H1 (cell line): ENCODE results near the gene RASSF4. TPM values are rescaled to one million over a fixed set of nuclear protein-coding genes. Genes with fewer than 3 reads are reported as not detected.

Experiments
- SIN3A ChIP-seq, 2 experiments: IDR thresholded peaks in 1 of 2; conservative IDR thresholded peaks in 1 of 2; 2 replicates each; pipeline ENCODE4 v1.6.1; 2011 to 2012; ENCODE audit warnings: low read length in 2 of 2, improper control_type of control experiment in 1 of 2, low read depth in 1 of 2, mild to moderate bottlenecking in 1 of 2
- YY1 ChIP-seq: IDR thresholded peaks from 2 replicates; pipeline ENCODE4 v1.6.1; 2011; ENCODE audit warnings: low read depth, mild to moderate bottlenecking, low read length
- polyA plus RNA-seq, 7 experiments: library from polyadenylated mRNA; depleted of rRNA in 3 of 7; stranded (reverse) in 5 of 7; unstranded in 2 of 7; fragments of >200 nt in 5 of 7; fragments of 200-250 nt in 2 of 7; gene quantifications; 1 replicate in 5 of 7; 2 replicates in 1 of 7; 4 replicates in 1 of 7; pipeline versions ENCODE4 v1.2.1 to v1.2.3, GENCODE V29; 2011 to 2013; ENCODE audit warnings: missing spikeins in 2 of 7, mixed read lengths in 2 of 7
- total RNA-seq: library from RNA; stranded (reverse); fragmentation: NEBNext Ultra II Directional; extraction: Animal tissue kit (Norgen Biotek cat#: 25700); gene quantifications from 2 replicates; pipeline ENCODE4 v1.2.1, GENCODE V29; 2021
- TF ChIP-seq, protein P1 (sequence below): IDR thresholded peaks from 2 replicates; pipeline ENCODE4 v1.6.1; 2012; ENCODE audit warnings: low read length, inconsistent platforms

RASSF4 gene
- total and polyA plus RNA-seq, 2 of the 8 experiments (the other 6 are each of a cell fraction or from before 2014, with no cell fraction given), result 14.3 to 14.5 TPM

DNA sequence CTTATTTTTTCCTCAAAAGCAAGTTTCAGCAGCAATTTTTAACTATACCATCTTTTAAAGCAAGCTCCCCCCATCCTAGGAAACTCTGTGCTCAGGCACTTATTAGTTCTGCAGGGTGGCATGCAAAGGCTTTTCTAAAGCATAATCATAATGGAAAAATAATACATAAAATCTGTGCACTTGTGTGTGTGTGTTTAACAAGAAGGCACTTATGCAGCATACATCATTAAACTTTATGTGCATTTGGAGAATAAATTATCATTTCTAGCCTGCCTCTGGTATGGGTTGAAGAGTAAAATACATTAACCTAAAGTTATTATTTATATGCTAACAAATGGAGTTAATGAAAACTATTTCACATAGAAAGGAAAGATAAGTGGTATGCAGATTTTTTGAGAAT is 5.6 kb upstream of the RASSF4 start (continued):
- no peak for TF ChIP-seq SIN3A (conservative IDR thresholded peaks at IDR 0.05 in 1 of 2, IDR thresholded peaks at IDR 0.05 in 1 of 2; ENCODE audit: low read depth in 1 of 2, low read length in 2 of 2)
- no peak for TF ChIP-seq YY1
- TF ChIP-seq, protein P1, sequence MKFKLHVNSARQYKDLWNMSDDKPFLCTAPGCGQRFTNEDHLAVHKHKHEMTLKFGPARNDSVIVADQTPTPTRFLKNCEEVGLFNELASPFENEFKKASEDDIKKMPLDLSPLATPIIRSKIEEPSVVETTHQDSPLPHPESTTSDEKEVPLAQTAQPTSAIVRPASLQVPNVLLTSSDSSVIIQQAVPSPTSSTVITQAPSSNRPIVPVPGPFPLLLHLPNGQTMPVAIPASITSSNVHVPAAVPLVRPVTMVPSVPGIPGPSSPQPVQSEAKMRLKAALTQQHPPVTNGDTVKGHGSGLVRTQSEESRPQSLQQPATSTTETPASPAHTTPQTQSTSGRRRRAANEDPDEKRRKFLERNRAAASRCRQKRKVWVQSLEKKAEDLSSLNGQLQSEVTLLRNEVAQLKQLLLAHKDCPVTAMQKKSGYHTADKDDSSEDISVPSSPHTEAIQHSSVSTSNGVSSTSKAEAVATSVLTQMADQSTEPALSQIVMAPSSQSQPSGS, result no peak
